OCI-LY7 (cell line): Measurements from ENCODE around the gene TCERG1L. TPM values are rescaled to one million over a fixed set of nuclear protein-coding genes. Genes with fewer than 3 reads are reported as not detected.

ENCODE experiments used
- BruUV-seq: library from RNA; stranded (reverse); fragments of 400-500 nt; replicated peaks from 2 replicates; lab custom pipeline; 2021; lab: Mats Ljungman, UMichigan
- CTCF ChIA-PET: fragments of 300-600 bp; sonication (Branson Sonifier 250); formaldehyde crosslinking; loops from one replicate; lab custom pipeline; 2022; ENCODE audit warnings: antibody characterized with exemption; ENCODE audit not compliant: unreplicated experiment; lab: Charles Lee
- POLR2A ChIA-PET: fragments of 300-600 bp; sonication (Branson Sonifier 250); formaldehyde crosslinking; loops from one replicate; lab custom pipeline; 2022; ENCODE audit warnings: antibody characterized with exemption; lab: Charles Lee
- DNase-seq: peaks from one replicate; pipeline ENCODE4 v3.0.0-alpha.2; 2015; ENCODE audit warnings: low spot score
- H2AFZ ChIP-seq: fragments of 200-600 bp; sonication (generic), shearing (Covaris generic); 2 replicates; pipeline ENCODE4 v1.6.1; 2014; ENCODE audit warnings: mild to moderate bottlenecking, antibody characterized with exemption, low read length, moderate library complexity
- H3K27ac ChIP-seq: fragments of 200-600 bp; sonication (generic); 2 replicates; pipeline ENCODE4 v1.5.1; 2014; ENCODE audit warnings: mixed run types, low read depth, mild to moderate bottlenecking, moderate library complexity, low read length, inconsistent platforms; ENCODE audit not compliant: poor library complexity, severe bottlenecking
- H3K36me3 ChIP-seq: fragments of 200-600 bp; sonication (generic); 2 replicates; pipeline ENCODE4 v1.6.1; 2014; ENCODE audit warnings: mild to moderate bottlenecking, antibody characterized with exemption, low read length, moderate library complexity, mixed read lengths; ENCODE audit not compliant: insufficient read depth
- H3K4me1 ChIP-seq: fragments of 200-600 bp; sonication (generic); 2 replicates; pipeline ENCODE4 v1.5.1; 2014; ENCODE audit warnings: mild to moderate bottlenecking, low read length; ENCODE audit not compliant: insufficient read depth, poor library complexity, severe bottlenecking
- H3K4me2 ChIP-seq: fragments of 200-600 bp; sonication (generic); 2 replicates; pipeline ENCODE4 v1.6.1; 2014; ENCODE audit warnings: mild to moderate bottlenecking, low read length
- H3K4me3 ChIP-seq: fragments of 200-600 bp; sonication (generic); 2 replicates; pipeline ENCODE4 v1.5.1; 2014; ENCODE audit warnings: mild to moderate bottlenecking, low read depth, low read length; ENCODE audit not compliant: poor library complexity, severe bottlenecking
- H3K79me2 ChIP-seq: fragments of 200-600 bp; sonication (generic); 2 replicates; pipeline ENCODE4 v1.6.1; 2016; ENCODE audit warnings: low read depth, mild to moderate bottlenecking, low read length, moderate library complexity, mixed read lengths; ENCODE audit not compliant: insufficient read depth
- H3K9me2 ChIP-seq: fragments of 200-600 bp; sonication (generic); 2 replicates; pipeline ENCODE4 v1.6.1; 2016; ENCODE audit warnings: mild to moderate bottlenecking, low read length, mixed read lengths; ENCODE audit not compliant: insufficient read depth
- H3K9me3 ChIP-seq: fragments of 200-600 bp; sonication (generic); 2 replicates; pipeline ENCODE4 v1.6.1; 2014; ENCODE audit warnings: mild to moderate bottlenecking, mixed run types, low read length, mixed read lengths
- H4K20me1 ChIP-seq: fragments of 200-600 bp; sonication (generic); 2 replicates; pipeline ENCODE4 v1.6.1; 2014; ENCODE audit warnings: mild to moderate bottlenecking, antibody characterized with exemption, low read length, moderate library complexity, mixed read lengths; ENCODE audit not compliant: insufficient read depth
- EZH2phosphoT487 ChIP-seq: fragments of 200-600 bp; sonication (generic); IDR thresholded peaks from 2 replicates; pipeline ENCODE4 v1.6.1; 2018; ENCODE audit warnings: low read depth, borderline replicate concordance, mild to moderate bottlenecking, mixed run types, antibody characterized with exemption, low read length, moderate library complexity, mixed read lengths
- intact Hi-C: fragments of 100-400 bp; cut with micrococcal nuclease; formaldehyde crosslinking; loops from one replicate; pipeline ENCODE4 v1.10.0; 2022; ENCODE audit not compliant: unreplicated experiment
- total RNA-seq, 2 experiments: library from RNA; depleted of rRNA in 1 of 2; stranded (reverse); fragments of >200 nt in 1 of 2; shearing (Covaris generic) in 1 of 2; gene quantifications; 2 replicates each; pipeline ENCODE4 v1.2.3, GENCODE V29; 2014 to 2022
- TF ChIP-seq, protein P1 (sequence below): fragments of 200-600 bp; sonication (generic); conservative IDR thresholded peaks from 2 replicates; pipeline ENCODE4 v1.5.1; 2014; ENCODE audit warnings: mild to moderate bottlenecking, antibody characterized with exemption, low read length, moderate library complexity, mixed read lengths

TCERG1L gene
- total RNA-seq, 2 experiments from 2014 or later = not detected

DNA sequence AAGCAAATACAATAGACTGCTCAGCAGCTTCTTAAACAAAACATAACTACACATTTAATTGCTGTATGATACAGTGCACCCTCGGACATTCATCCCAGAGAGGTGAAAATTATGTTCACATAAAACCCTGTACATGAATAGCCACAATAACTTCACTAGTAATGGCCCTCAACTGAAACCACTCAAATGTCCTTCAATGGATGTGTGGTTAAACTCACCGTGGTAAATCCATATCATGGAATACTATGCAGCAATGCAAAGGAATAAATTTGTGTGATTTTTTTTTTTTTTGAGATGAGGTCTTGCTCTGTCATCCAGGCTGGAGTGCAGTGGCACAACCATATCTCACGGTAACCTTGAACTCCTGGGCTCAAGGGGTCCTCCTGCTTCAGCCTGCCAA, 252.7 kb downstream of the TCERG1L start:
- Histone ChIP-seq H3K4me3 (no peak overlapping the region), H3K79me2 (no peaks in the 10 kb centered on the region), H3K4me2 (no peak overlapping the region), H3K9me2 (no peaks in the 10 kb centered on the region), H2AFZ (no peak overlapping the region), H3K27ac (no peak overlapping the region), H4K20me1 (no peaks in the 10 kb centered on the region), H3K9me3 (no peaks in the 10 kb centered on the region), H3K4me1 (no peaks in the 10 kb centered on the region), H3K36me3 (no peaks in the 10 kb centered on the region)
- POLR2A ChIA-PET = interaction anchor here (0.7 kb wide), 1 partner anchor 878 kb away, joined by 3 read pairs; no protein-coding TSS in a partner anchor
- no TSS peak for BruUV-seq
- intact Hi-C loops = no loop called here
- TF ChIP-seq, protein P1, sequence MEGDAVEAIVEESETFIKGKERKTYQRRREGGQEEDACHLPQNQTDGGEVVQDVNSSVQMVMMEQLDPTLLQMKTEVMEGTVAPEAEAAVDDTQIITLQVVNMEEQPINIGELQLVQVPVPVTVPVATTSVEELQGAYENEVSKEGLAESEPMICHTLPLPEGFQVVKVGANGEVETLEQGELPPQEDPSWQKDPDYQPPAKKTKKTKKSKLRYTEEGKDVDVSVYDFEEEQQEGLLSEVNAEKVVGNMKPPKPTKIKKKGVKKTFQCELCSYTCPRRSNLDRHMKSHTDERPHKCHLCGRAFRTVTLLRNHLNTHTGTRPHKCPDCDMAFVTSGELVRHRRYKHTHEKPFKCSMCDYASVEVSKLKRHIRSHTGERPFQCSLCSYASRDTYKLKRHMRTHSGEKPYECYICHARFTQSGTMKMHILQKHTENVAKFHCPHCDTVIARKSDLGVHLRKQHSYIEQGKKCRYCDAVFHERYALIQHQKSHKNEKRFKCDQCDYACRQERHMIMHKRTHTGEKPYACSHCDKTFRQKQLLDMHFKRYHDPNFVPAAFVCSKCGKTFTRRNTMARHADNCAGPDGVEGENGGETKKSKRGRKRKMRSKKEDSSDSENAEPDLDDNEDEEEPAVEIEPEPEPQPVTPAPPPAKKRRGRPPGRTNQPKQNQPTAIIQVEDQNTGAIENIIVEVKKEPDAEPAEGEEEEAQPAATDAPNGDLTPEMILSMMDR = no peak
- TF ChIP-seq EZH2phosphoT487 = no peak
- CTCF ChIA-PET = no interaction called here
- no peak for DNase-seq

DNA sequence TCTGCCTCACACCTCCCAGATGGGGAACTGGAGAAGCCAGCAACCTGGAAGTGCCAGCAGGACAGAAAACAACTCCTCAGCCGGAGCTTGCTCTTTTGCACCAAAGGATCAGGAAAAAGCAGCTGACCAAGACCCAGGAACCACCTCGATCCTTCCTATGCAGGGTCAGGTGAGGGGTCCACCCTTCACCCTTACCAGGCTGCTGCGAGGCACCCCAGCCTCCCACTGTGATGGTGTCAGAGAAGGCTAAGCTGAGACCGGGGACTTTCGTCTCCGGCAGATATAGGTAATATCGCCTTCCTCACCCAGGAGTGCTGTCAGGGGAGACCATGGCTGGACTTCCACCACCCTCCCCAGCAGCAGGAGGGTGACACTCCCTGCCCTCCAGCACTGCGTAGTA, 254.7 kb downstream of the TCERG1L start:
- no peaks in the 10 kb centered on the region for H3K36me3 ChIP-seq
- intact Hi-C loops = no loop called here
- H3K4me2 ChIP-seq = no peak overlapping the region
- no peak overlapping the region for H2AFZ ChIP-seq
- BruUV-seq = no TSS peak
- H3K27ac ChIP-seq = no peak overlapping the region
- TF ChIP-seq EZH2phosphoT487 = no peak
- TF ChIP-seq, protein P1 = no peak
- no peaks in the 10 kb centered on the region for H3K9me2 ChIP-seq
- H3K4me1 ChIP-seq = no peaks in the 10 kb centered on the region
- H3K4me3 ChIP-seq = no peak overlapping the region
- no peak for DNase-seq
- ChIA-PET CTCF (no interaction called here), POLR2A (no interaction called here)
- H3K9me3 ChIP-seq = no peaks in the 10 kb centered on the region
- no peaks in the 10 kb centered on the region for H4K20me1 ChIP-seq
- H3K79me2 ChIP-seq = no peaks in the 10 kb centered on the region

DNA sequence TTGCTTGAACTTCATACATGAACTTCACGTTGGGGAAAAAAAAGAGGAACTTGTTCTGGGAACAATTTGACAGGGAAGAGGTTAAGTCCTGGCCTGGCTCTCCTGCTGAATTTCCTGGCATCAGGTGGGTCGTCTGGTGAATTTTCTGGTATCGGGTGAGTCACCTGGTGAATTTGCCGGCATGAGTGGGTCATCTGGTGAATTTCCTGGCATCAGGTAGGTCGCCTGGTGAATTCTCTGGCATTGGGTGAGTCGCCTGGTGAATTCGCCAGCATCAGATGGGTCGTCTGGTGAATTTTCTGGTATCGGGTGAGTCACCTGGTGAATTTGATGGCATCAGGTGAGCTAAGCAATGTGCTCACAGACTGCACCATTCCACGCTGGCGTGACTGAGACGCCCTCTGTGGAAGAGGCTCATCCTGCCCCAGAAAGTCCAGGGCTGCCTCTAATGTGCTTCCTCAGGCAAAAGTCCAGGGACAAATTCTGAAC, 255.4 kb downstream of the TCERG1L start:
- ChIA-PET POLR2A (no interaction called here), CTCF (no interaction called here)
- no peak for DNase-seq
- no peak overlapping the region for H2AFZ ChIP-seq
- no peak overlapping the region for H3K4me3 ChIP-seq
- no TSS peak for BruUV-seq
- no peaks in the 10 kb centered on the region for H3K4me1 ChIP-seq
- TF ChIP-seq EZH2phosphoT487 = no peak
- TF ChIP-seq, protein P1 = no peak
- H3K79me2 ChIP-seq = no peaks in the 10 kb centered on the region
- no peaks in the 10 kb centered on the region for H3K9me3 ChIP-seq
- no peak overlapping the region for H3K4me2 ChIP-seq
- H4K20me1 ChIP-seq = no peaks in the 10 kb centered on the region
- intact Hi-C loops = no loop called here
- H3K9me2 ChIP-seq = no peaks in the 10 kb centered on the region
- H3K27ac ChIP-seq = no peak overlapping the region
- no peaks in the 10 kb centered on the region for H3K36me3 ChIP-seq
